PC-3 (cell line): ENCODE data around the gene PTCHD4.

Experiments used
- CTCF ChIP-seq: fragments of 300-600 bp; sonication (generic); conservative IDR thresholded peaks from 2 replicates; pipeline ENCODE4 v1.5.1; 2017; ENCODE audit warnings: antibody characterized with exemption, low read depth, mild to moderate bottlenecking, low read length
- EZH2 ChIP-seq: fragments of 300-600 bp; sonication (generic); IDR thresholded peaks from one replicate; pipeline ENCODE4 v1.6.1; 2017; ENCODE audit warnings: antibody characterized with exemption, mild to moderate bottlenecking, low read length; ENCODE audit not compliant: unreplicated experiment
- EZH2phosphoT487 ChIP-seq: fragments of 300-600 bp; sonication (generic); IDR thresholded peaks from 2 replicates; pipeline ENCODE4 v1.6.1; 2018; ENCODE audit warnings: mild to moderate bottlenecking, antibody characterized with exemption, low read length, borderline replicate concordance

- TF ChIP-seq CTCF = no peak
- TF ChIP-seq EZH2 = no peak
- TF ChIP-seq EZH2phosphoT487 = no peak
Measured at GRCh38 chr6:48061265-48061990, 49.6 kb downstream of the PTCHD4 start.
